SK-N-SH (cell line): ENCODE results near the gene ANKS1B. TPM values are rescaled to one million over a fixed set of nuclear protein-coding genes. Genes with fewer than 3 reads are reported as not detected.

Experiments used
- CTCF ChIA-PET: fragments of 300-600, 350-600 bp; formaldehyde crosslinking; extraction: SDS; loops from one replicate; lab custom pipeline; 2021; lab: Yijun Ruan, JAX
- POLR2A ChIA-PET: fragments of 350-600 bp; sonication (Branson Sonifier 250); formaldehyde crosslinking; extraction: SDS; loops from one replicate; lab custom pipeline; 2020; ENCODE audit warnings: antibody characterized with exemption, inconsistent platforms; lab: Yijun Ruan, JAX
- DNase-seq: peaks from one replicate; pipeline ENCODE4 v3.0.0; 2012
- H2AFZ ChIP-seq: fragments of 200-600 bp; sonication (generic); 2 replicates; pipeline ENCODE4 v1.8.1; 2016; ENCODE audit warnings: antibody characterized with exemption, mild to moderate bottlenecking, low read depth
- H3F3A ChIP-seq: fragments of 200-600 bp; sonication (generic); replicated peaks from 2 replicates; pipeline ENCODE3; 2016; ENCODE audit warnings: antibody characterized with exemption, mild to moderate bottlenecking; ENCODE audit not compliant: insufficient read depth
- H3K27ac ChIP-seq, 2 experiments: fragments of 200-500 bp in 1 of 2; fragments of 200-600 bp in 1 of 2; sonication (Bioruptor generic) in 1 of 2; sonication (generic), shearing (Covaris generic) in 1 of 2; 2 replicates each; pipeline versions ENCODE4 v1.5.1 to v1.6.1; 2014 to 2016; ENCODE audit warnings: low read depth in 2 of 2, inconsistent platforms in 1 of 2, low read length in 1 of 2, mild to moderate bottlenecking in 1 of 2, mixed read lengths in 1 of 2
- H3K27me3 ChIP-seq: fragments of 200-600 bp; sonication (generic), shearing (Covaris generic); 2 replicates; pipeline ENCODE4 v1.6.1; 2016; ENCODE audit warnings: mixed run types; ENCODE audit not compliant: insufficient read depth
- H3K36me3 ChIP-seq, 2 experiments: fragments of 200-500 bp in 1 of 2; fragments of 200-600 bp in 1 of 2; sonication (Bioruptor generic) in 1 of 2; sonication (generic) in 1 of 2; replicated peaks in 1 of 2; 2 replicates each; pipeline versions ENCODE3 to v1.5.1; 2014 to 2016; ENCODE audit warnings: low read length in 1 of 2, mild to moderate bottlenecking in 1 of 2; ENCODE audit not compliant: insufficient read depth in 2 of 2, control insufficient read depth in 1 of 2
- H3K4me1 ChIP-seq, 2 experiments: fragments of 200-500 bp in 1 of 2; fragments of 200-600 bp in 1 of 2; sonication (Bioruptor generic) in 1 of 2; sonication (generic), shearing (Covaris generic) in 1 of 2; 2 replicates each; pipeline versions ENCODE4 v1.5.1 to v1.6.1; 2014 to 2016; ENCODE audit warnings: low read depth in 1 of 2, low read length in 1 of 2, mixed run types in 1 of 2; ENCODE audit not compliant: insufficient read depth in 2 of 2, control insufficient read depth in 1 of 2
- H3K4me2 ChIP-seq: fragments of 200-600 bp; sonication (generic), shearing (Covaris generic); 2 replicates; pipeline ENCODE4 v1.6.1; 2017; ENCODE audit warnings: mixed run types
- H3K4me3 ChIP-seq, 2 experiments: fragments of 200-500 bp in 1 of 2; fragments of 200-600 bp in 1 of 2; sonication (Bioruptor generic) in 1 of 2; sonication (generic), shearing (Covaris generic) in 1 of 2; 2 replicates each; pipeline versions ENCODE4 v1.5.1 to v1.8.1; 2014 to 2016; ENCODE audit warnings: low read depth in 2 of 2, inconsistent platforms in 1 of 2, low read length in 1 of 2, mild to moderate bottlenecking in 1 of 2, mixed read lengths in 1 of 2, moderate library complexity in 1 of 2
- H3K79me2 ChIP-seq: fragments of 200-600 bp; sonication (generic); 2 replicates; pipeline ENCODE4 v1.8.1; 2017; ENCODE audit warnings: mild to moderate bottlenecking; ENCODE audit not compliant: insufficient read depth
- H3K9ac ChIP-seq: fragments of 200-600 bp; sonication (generic); 2 replicates; pipeline ENCODE4 v1.6.1; 2017; ENCODE audit warnings: mixed run types
- H3K9me2 ChIP-seq: fragments of 200-600 bp; sonication (generic); 2 replicates; pipeline ENCODE4 v1.6.1; 2017; ENCODE audit warnings: mixed run types
- H3K9me3 ChIP-seq: fragments of 200-600 bp; sonication (generic); 2 replicates; pipeline ENCODE4 v1.6.1; 2017; ENCODE audit warnings: mixed run types, mild to moderate bottlenecking, moderate library complexity
- H4K20me1 ChIP-seq: fragments of 200-600 bp; sonication (generic); 2 replicates; pipeline ENCODE4 v1.6.1; 2017; ENCODE audit warnings: mild to moderate bottlenecking, mixed run types; ENCODE audit not compliant: insufficient read depth
- CHD2 ChIP-seq: fragments of 150-350 bp; IDR thresholded peaks from 2 replicates; pipeline ENCODE4 v1.6.1; 2018; ENCODE audit warnings: low read length; ENCODE audit not compliant: partially characterized antibody
- EZH2phosphoT487 ChIP-seq: fragments of 200-600 bp; sonication (generic); IDR thresholded peaks from 2 replicates; pipeline ENCODE4 v1.6.1; 2017; ENCODE audit warnings: low read depth, mixed run types, mild to moderate bottlenecking, antibody characterized with exemption, moderate library complexity, borderline replicate concordance
- FOSL2 ChIP-seq: IDR thresholded peaks from 2 replicates; pipeline ENCODE4 v1.4.0; 2012; ENCODE audit warnings: low read depth, mild to moderate bottlenecking, moderate library complexity, borderline replicate concordance
- FOXJ3 ChIP-seq: sonication (generic); formaldehyde crosslinking; IDR thresholded peaks from 2 replicates; pipeline ENCODE4 v1.5.1; 2020; ENCODE audit warnings: mild to moderate bottlenecking, missing genetic modification reagents
- JUND ChIP-seq: IDR thresholded peaks from 2 replicates; pipeline ENCODE4 v1.4.0; 2012
- MXI1 ChIP-seq: IDR thresholded peaks from 2 replicates; pipeline ENCODE4 v1.6.1; 2012; ENCODE audit warnings: mild to moderate bottlenecking, low read depth, low read length, improper control_type of control experiment
- NFIC ChIP-seq: IDR thresholded peaks from 2 replicates; pipeline ENCODE4 v1.4.0; 2012; ENCODE audit warnings: borderline replicate concordance
- NRF1 ChIP-seq: IDR thresholded peaks from 2 replicates; pipeline ENCODE4 v1.6.1; 2012; ENCODE audit warnings: low read depth, mild to moderate bottlenecking, low read length
- RAD21 ChIP-seq: IDR thresholded peaks from 2 replicates; pipeline ENCODE4 v1.6.1; 2012; ENCODE audit warnings: mild to moderate bottlenecking, low read length
- SIN3A ChIP-seq: IDR thresholded peaks from 2 replicates; pipeline ENCODE4 v1.6.1; 2012; ENCODE audit warnings: low read depth, mild to moderate bottlenecking, low read length, moderate library complexity, borderline replicate concordance
- SMC3 ChIP-seq: IDR thresholded peaks from 2 replicates; pipeline ENCODE4 v1.6.1; 2012; ENCODE audit warnings: low read depth, low read length, improper control_type of control experiment
- TAF1 ChIP-seq: IDR thresholded peaks from 2 replicates; pipeline ENCODE4 v1.6.1; 2012; ENCODE audit warnings: low read depth, mild to moderate bottlenecking, low read length, moderate library complexity, borderline replicate concordance
- TEAD4 ChIP-seq: IDR thresholded peaks from 2 replicates; pipeline ENCODE4 v1.4.0; 2012; ENCODE audit warnings: mild to moderate bottlenecking, borderline replicate concordance; ENCODE audit not compliant: insufficient read depth
- polyA plus RNA-seq, 3 experiments: library from polyadenylated mRNA; depleted of rRNA; stranded (reverse); fragments of >200 nt; gene quantifications; 2 replicates each; pipeline ENCODE4 v1.2.3, GENCODE V29; 2012
- TF ChIP-seq, protein P1 (sequence below): IDR thresholded peaks from 2 replicates; pipeline ENCODE4; 2012
- TF ChIP-seq, protein P2 (sequence below): fragments of 150-350 bp; IDR thresholded peaks from 2 replicates; pipeline ENCODE4 v1.6.1; 2017; ENCODE audit warnings: antibody characterized with exemption, low read length, low read depth, borderline replicate concordance
- TF ChIP-seq, protein P3 (sequence below): fragments of 150-350 bp; IDR thresholded peaks from 2 replicates; pipeline ENCODE4 v1.6.1; 2016; ENCODE audit warnings: mild to moderate bottlenecking, low read depth, low read length

The ANKS1B gene
- polyA plus RNA-seq, 1 of the 3 experiments (the other 2 are of a cell fraction): 1.8 TPM

- Histone ChIP-seq H3K4me1 (no peaks in the 10 kb centered on the region), H4K20me1 (no peaks in the 10 kb centered on the region), H3F3A (no peaks in the 10 kb centered on the region), H2AFZ (no peak overlapping the region), H3K9me2 (no peaks in the 10 kb centered on the region), H3K27ac (no peak overlapping the region), H3K27me3 (no peaks in the 10 kb centered on the region), H3K9me3 (no peaks in the 10 kb centered on the region), H3K36me3 (no peaks in the 10 kb centered on the region), H3K9ac (no peak overlapping the region), H3K4me3 (no peak overlapping the region), H3K79me2 (no peaks in the 10 kb centered on the region), H3K4me2 (no peak overlapping the region)
- no peak for DNase-seq
- ChIA-PET CTCF (no interaction called here), POLR2A (no interaction called here)
- TF ChIP-seq EZH2phosphoT487 (no peak), MXI1 (no peak), NRF1 (no peak), TEAD4 (no peak), CHD2 (no peak), SIN3A (no peak), JUND (no peak), NFIC (no peak), TAF1 (no peak), FOXJ3 (no peak), RAD21 (no peak), SMC3 (no peak), FOSL2 (no peak)
- TF ChIP-seq, protein P1, sequence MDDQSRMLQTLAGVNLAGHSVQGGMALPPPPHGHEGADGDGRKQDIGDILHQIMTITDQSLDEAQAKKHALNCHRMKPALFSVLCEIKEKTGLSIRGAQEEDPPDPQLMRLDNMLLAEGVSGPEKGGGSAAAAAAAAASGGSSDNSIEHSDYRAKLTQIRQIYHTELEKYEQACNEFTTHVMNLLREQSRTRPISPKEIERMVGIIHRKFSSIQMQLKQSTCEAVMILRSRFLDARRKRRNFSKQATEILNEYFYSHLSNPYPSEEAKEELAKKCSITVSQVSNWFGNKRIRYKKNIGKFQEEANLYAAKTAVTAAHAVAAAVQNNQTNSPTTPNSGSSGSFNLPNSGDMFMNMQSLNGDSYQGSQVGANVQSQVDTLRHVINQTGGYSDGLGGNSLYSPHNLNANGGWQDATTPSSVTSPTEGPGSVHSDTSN: no peak
- TF ChIP-seq, protein P2, sequence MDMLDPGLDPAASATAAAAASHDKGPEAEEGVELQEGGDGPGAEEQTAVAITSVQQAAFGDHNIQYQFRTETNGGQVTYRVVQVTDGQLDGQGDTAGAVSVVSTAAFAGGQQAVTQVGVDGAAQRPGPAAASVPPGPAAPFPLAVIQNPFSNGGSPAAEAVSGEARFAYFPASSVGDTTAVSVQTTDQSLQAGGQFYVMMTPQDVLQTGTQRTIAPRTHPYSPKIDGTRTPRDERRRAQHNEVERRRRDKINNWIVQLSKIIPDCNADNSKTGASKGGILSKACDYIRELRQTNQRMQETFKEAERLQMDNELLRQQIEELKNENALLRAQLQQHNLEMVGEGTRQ: no peak
- TF ChIP-seq, protein P3, sequence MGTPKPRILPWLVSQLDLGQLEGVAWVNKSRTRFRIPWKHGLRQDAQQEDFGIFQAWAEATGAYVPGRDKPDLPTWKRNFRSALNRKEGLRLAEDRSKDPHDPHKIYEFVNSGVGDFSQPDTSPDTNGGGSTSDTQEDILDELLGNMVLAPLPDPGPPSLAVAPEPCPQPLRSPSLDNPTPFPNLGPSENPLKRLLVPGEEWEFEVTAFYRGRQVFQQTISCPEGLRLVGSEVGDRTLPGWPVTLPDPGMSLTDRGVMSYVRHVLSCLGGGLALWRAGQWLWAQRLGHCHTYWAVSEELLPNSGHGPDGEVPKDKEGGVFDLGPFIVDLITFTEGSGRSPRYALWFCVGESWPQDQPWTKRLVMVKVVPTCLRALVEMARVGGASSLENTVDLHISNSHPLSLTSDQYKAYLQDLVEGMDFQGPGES: no peak
These were observed 548.2 kb downstream of the ANKS1B start for GRCh38 chr12:99436584-99436983.
